Gastroesophageal sphincter (tissue), 3 donors: Measurements from ENCODE around the gene PCSK7.

ENCODE experiments used
- CTCF ChIP-seq, 4 experiments: fragments of 200-600 bp in 2 of 4; fragments of 450-650 bp in 2 of 4; sonication (generic) in 1 of 4; IDR thresholded peaks; one replicate each; pipeline ENCODE4 v1.5.1; 2017 to 2019; ENCODE audit warnings: antibody characterized with exemption in 4 of 4, mild to moderate bottlenecking in 2 of 4, moderate library complexity in 2 of 4
- EP300 ChIP-seq: sonication (generic); formaldehyde crosslinking; IDR thresholded peaks from one replicate; pipeline ENCODE4 v1.6.1; 2017; ENCODE audit warnings: antibody characterized with exemption, mild to moderate bottlenecking
- POLR2A ChIP-seq, 2 donors: fragments of 450-650 bp; IDR thresholded peaks; one replicate each; pipeline ENCODE4 v1.6.1; 2017; ENCODE audit warnings: antibody characterized with exemption in 2 of 2, mild to moderate bottlenecking in 2 of 2, moderate library complexity in 1 of 2

- TF ChIP-seq POLR2A (IDR thresholded peaks at IDR 0.05) (no peak), CTCF (IDR thresholded peaks at IDR 0.05) (no peak), EP300 (no peak)
These were observed 36.6 kb downstream of the PCSK7 start for GRCh38 chr11:117195258-117195657.
